ENCODE measurements around the gene AK5.

Gene AK5

GRCh38 chr1:77585610-77586314 is 303.9 kb downstream of the AK5 start:
- Histone ChIP-seq H2BK120ac (ENCODE audit: low read depth, low read length) (no peak overlapping the region), H2AFZ (ENCODE audit: low read length) (no peak overlapping the region), H3K4me3 (ENCODE audit: low read length in 2 of 2) (no peak overlapping the region), H3K36me3 (replicated peaks in 1 of 2; ENCODE audit: control insufficient read depth in 2 of 2, insufficient read depth in 2 of 2, low read length in 2 of 2) (peaks cover 4 to 31% of the 10 kb centered on the region in 2 donors), H3K4me2 (ENCODE audit: insufficient read depth, low read length, poor library complexity, severe bottlenecking) (no peak overlapping the region), H2BK15ac (ENCODE audit: low read length) (no peak overlapping the region), H3K27me3 (ENCODE audit: control insufficient read depth in 3 of 3, insufficient read depth in 3 of 3, low read depth in 1 of 3, low read length in 3 of 3) (no peaks in the 10 kb centered on the region), H2BK5ac (ENCODE audit: low read length) (no peak overlapping the region), H2AK5ac (ENCODE audit: low read depth, low read length) (no peak overlapping the region), H3K27ac (replicated peaks; ENCODE audit: low read length) (no peak overlapping the region), H2BK12ac (ENCODE audit: low read length) (no peak overlapping the region), H3K4ac (ENCODE audit: low read length) (no peak overlapping the region), H4K91ac (ENCODE audit: low read depth, low read length, poor library complexity) (no peak overlapping the region), H3K9ac (ENCODE audit: low read depth, low read length, poor library complexity) (no peak overlapping the region), H4K8ac (ENCODE audit: low read depth, low read length) (no peak overlapping the region), H3K23ac (ENCODE audit: low read depth, low read length, poor library complexity) (no peak overlapping the region), H3K79me1 (ENCODE audit: low read depth, low read length) (no peaks in the 10 kb centered on the region), H3K9me3 (replicated peaks in 1 of 2; ENCODE audit: control insufficient read depth in 2 of 2, insufficient read depth in 1 of 2, low read depth in 1 of 2, low read length in 2 of 2) (peaks cover 0 to 3% of the 10 kb centered on the region in 2 donors), H3K18ac (ENCODE audit: low read length) (no peak overlapping the region), H3K4me1 (ENCODE audit: control insufficient read depth in 2 of 2, insufficient read depth in 1 of 2, low read depth in 1 of 2, low read length in 2 of 2) (no peaks in the 10 kb centered on the region), H3K14ac (ENCODE audit: low read length) (no peak overlapping the region)
- no CpG with 5 or more reads among the region's 2 CpGs for whole genome bisulfite sequencing, 2 donors (ENCODE audit: extremely low coverage in 2 of 2, insufficient read length in 2 of 2, insufficient replicate concordance in 1 of 2)
- no peak for DNase-seq (ENCODE audit: low spot score)

DNA sequence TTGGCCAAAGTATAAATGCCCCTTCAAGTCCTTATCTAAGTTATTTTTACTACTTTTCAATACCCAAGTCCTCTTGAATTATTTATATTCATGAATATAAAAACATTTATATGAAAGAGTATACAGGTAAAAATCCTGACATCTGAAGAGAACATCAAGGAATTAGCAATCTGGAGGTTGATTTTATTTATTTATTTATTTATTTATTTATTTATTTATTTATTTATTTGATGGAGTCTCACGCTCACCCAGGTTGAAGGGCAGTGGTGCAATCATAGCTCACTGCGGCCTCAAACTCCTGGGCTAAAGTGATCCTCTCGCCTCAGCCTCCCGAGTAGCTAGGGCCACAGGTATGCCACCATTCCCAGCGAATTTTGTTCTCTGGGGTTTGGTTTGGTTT is 307.4 kb downstream of the AK5 start:
- no peak overlapping the region for H3K27ac ChIP-seq (replicated peaks; ENCODE audit: low read length)
- H3K9ac ChIP-seq (ENCODE audit: low read depth, low read length, poor library complexity), result no peak overlapping the region
- H3K23ac ChIP-seq (ENCODE audit: low read depth, low read length, poor library complexity), result no peak overlapping the region
- no peaks in the 10 kb centered on the region for H3K79me1 ChIP-seq (ENCODE audit: low read depth, low read length)
- H3K4me3 ChIP-seq (ENCODE audit: low read length in 2 of 2), result no peak overlapping the region
- H3K4me2 ChIP-seq (ENCODE audit: insufficient read depth, low read length, poor library complexity, severe bottlenecking), result no peak overlapping the region
- WGBS, 2 donors (ENCODE audit: extremely low coverage in 2 of 2, insufficient read length in 2 of 2, insufficient replicate concordance in 1 of 2), result no CpG with 5 or more reads among the region's 5 CpGs
- no peak overlapping the region for H2BK15ac ChIP-seq (ENCODE audit: low read length)
- peaks cover 0 to 3% of the 10 kb centered on the region in 2 donors for H3K9me3 ChIP-seq (replicated peaks in 1 of 2; ENCODE audit: control insufficient read depth in 2 of 2, insufficient read depth in 1 of 2, low read depth in 1 of 2, low read length in 2 of 2)
- no peak overlapping the region for H2AFZ ChIP-seq (ENCODE audit: low read length)
- no peak overlapping the region for H4K91ac ChIP-seq (ENCODE audit: low read depth, low read length, poor library complexity)
- no peak overlapping the region for H2BK12ac ChIP-seq (ENCODE audit: low read length)
- no peak for DNase-seq (ENCODE audit: low spot score)
- H2AK5ac ChIP-seq (ENCODE audit: low read depth, low read length), result no peak overlapping the region
- H3K4me1 ChIP-seq (ENCODE audit: control insufficient read depth in 2 of 2, insufficient read depth in 1 of 2, low read depth in 1 of 2, low read length in 2 of 2), result no peaks in the 10 kb centered on the region
- no peak overlapping the region for H4K8ac ChIP-seq (ENCODE audit: low read depth, low read length)
- no peak overlapping the region for H2BK5ac ChIP-seq (ENCODE audit: low read length)
- H3K14ac ChIP-seq (ENCODE audit: low read length), result no peak overlapping the region
- no peak overlapping the region for H2BK120ac ChIP-seq (ENCODE audit: low read depth, low read length)
- no peak overlapping the region for H3K18ac ChIP-seq (ENCODE audit: low read length)
- peaks cover 0 to 6% of the 10 kb centered on the region in 2 donors for H3K36me3 ChIP-seq (replicated peaks in 1 of 2; ENCODE audit: control insufficient read depth in 2 of 2, insufficient read depth in 2 of 2, low read length in 2 of 2)
- H3K27me3 ChIP-seq (ENCODE audit: control insufficient read depth in 3 of 3, insufficient read depth in 3 of 3, low read depth in 1 of 3, low read length in 3 of 3), result no peaks in the 10 kb centered on the region
- H3K4ac ChIP-seq (ENCODE audit: low read length), result no peak overlapping the region

- Histone ChIP-seq H3K27me3 (ENCODE audit: control insufficient read depth in 3 of 3, insufficient read depth in 3 of 3, low read depth in 1 of 3, low read length in 3 of 3) (no peaks in the 10 kb centered on the region), H4K91ac (ENCODE audit: low read depth, low read length, poor library complexity) (no peak overlapping the region), H2BK5ac (ENCODE audit: low read length) (no peak overlapping the region), H3K79me1 (ENCODE audit: low read depth, low read length) (no peaks in the 10 kb centered on the region), H2BK12ac (ENCODE audit: low read length) (no peak overlapping the region), H2BK120ac (ENCODE audit: low read depth, low read length) (no peak overlapping the region), H2AFZ (ENCODE audit: low read length) (no peak overlapping the region), H2BK15ac (ENCODE audit: low read length) (no peak overlapping the region), H3K27ac (replicated peaks; ENCODE audit: low read length) (no peak overlapping the region), H4K8ac (ENCODE audit: low read depth, low read length) (no peak overlapping the region), H3K4me1 (ENCODE audit: control insufficient read depth in 2 of 2, insufficient read depth in 1 of 2, low read depth in 1 of 2, low read length in 2 of 2) (no peaks in the 10 kb centered on the region), H3K4ac (ENCODE audit: low read length) (no peak overlapping the region), H3K9me3 (replicated peaks in 1 of 2; ENCODE audit: control insufficient read depth in 2 of 2, insufficient read depth in 1 of 2, low read depth in 1 of 2, low read length in 2 of 2) (peaks cover 0 to 3% of the 10 kb centered on the region in 2 donors), H3K4me2 (ENCODE audit: insufficient read depth, low read length, poor library complexity, severe bottlenecking) (no peak overlapping the region), H3K18ac (ENCODE audit: low read length) (no peak overlapping the region), H3K4me3 (ENCODE audit: low read length in 2 of 2) (no peak overlapping the region), H3K23ac (ENCODE audit: low read depth, low read length, poor library complexity) (no peak overlapping the region), H3K14ac (ENCODE audit: low read length) (no peak overlapping the region), H3K9ac (ENCODE audit: low read depth, low read length, poor library complexity) (no peak overlapping the region), H2AK5ac (ENCODE audit: low read depth, low read length) (no peak overlapping the region), H3K36me3 (replicated peaks in 1 of 2; ENCODE audit: control insufficient read depth in 2 of 2, insufficient read depth in 2 of 2, low read length in 2 of 2) (peaks cover 0 to 13% of the 10 kb centered on the region in 2 donors)
- WGBS, 2 donors (ENCODE audit: extremely low coverage in 2 of 2, insufficient read length in 2 of 2, insufficient replicate concordance in 1 of 2), result no CpG with 5 or more reads among the region's 1 CpG
- no peak for DNase-seq (ENCODE audit: low spot score)
Measured at GRCh38 chr1:77590651-77591050, 308.8 kb downstream of the AK5 start.

DNA sequence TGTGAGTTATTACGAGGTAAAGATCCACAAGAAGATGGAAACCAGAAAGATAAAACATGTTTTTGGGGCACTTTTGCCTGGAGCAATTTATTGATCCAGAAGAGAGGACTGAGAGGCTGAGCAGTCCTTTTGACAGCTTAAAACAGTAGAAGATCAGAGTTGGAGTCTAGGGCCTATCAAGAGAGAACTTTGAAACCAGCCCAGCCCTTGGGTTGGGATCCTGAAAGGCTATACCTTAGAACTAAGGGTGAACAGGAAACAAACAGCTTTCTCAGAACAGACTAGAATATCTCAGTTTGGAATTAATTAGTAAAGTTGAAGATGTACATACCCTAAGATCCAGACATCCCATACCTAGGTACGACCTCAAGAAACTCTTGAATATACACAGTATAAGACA is 311.1 kb downstream of the AK5 start:
- no peak overlapping the region for H2AK5ac ChIP-seq (ENCODE audit: low read depth, low read length)
- no peak overlapping the region for H2BK12ac ChIP-seq (ENCODE audit: low read length)
- no peak overlapping the region for H3K4me3 ChIP-seq (ENCODE audit: low read length in 2 of 2)
- H4K8ac ChIP-seq (ENCODE audit: low read depth, low read length), result no peak overlapping the region
- H2AFZ ChIP-seq (ENCODE audit: low read length), result no peak overlapping the region
- WGBS, 2 donors (ENCODE audit: extremely low coverage in 2 of 2, insufficient read length in 2 of 2, insufficient replicate concordance in 1 of 2), result no CpG with 5 or more reads among the region's 2 CpGs
- H3K4me2 ChIP-seq (ENCODE audit: insufficient read depth, low read length, poor library complexity, severe bottlenecking), result no peak overlapping the region
- no peak overlapping the region for H3K27ac ChIP-seq (replicated peaks; ENCODE audit: low read length)
- H4K91ac ChIP-seq (ENCODE audit: low read depth, low read length, poor library complexity), result no peak overlapping the region
- no peak overlapping the region for H3K14ac ChIP-seq (ENCODE audit: low read length)
- H3K4ac ChIP-seq (ENCODE audit: low read length), result no peak overlapping the region
- no peaks in the 10 kb centered on the region for H3K27me3 ChIP-seq (ENCODE audit: control insufficient read depth in 3 of 3, insufficient read depth in 3 of 3, low read depth in 1 of 3, low read length in 3 of 3)
- no peak overlapping the region for H3K23ac ChIP-seq (ENCODE audit: low read depth, low read length, poor library complexity)
- no peaks in the 10 kb centered on the region for H3K79me1 ChIP-seq (ENCODE audit: low read depth, low read length)
- peaks cover 0 to 24% of the 10 kb centered on the region in 2 donors for H3K36me3 ChIP-seq (replicated peaks in 1 of 2; ENCODE audit: control insufficient read depth in 2 of 2, insufficient read depth in 2 of 2, low read length in 2 of 2)
- H3K9ac ChIP-seq (ENCODE audit: low read depth, low read length, poor library complexity), result no peak overlapping the region
- H3K18ac ChIP-seq (ENCODE audit: low read length), result no peak overlapping the region
- H2BK120ac ChIP-seq (ENCODE audit: low read depth, low read length), result no peak overlapping the region
- H2BK5ac ChIP-seq (ENCODE audit: low read length), result no peak overlapping the region
- no peaks in the 10 kb centered on the region for H3K4me1 ChIP-seq (ENCODE audit: control insufficient read depth in 2 of 2, insufficient read depth in 1 of 2, low read depth in 1 of 2, low read length in 2 of 2)
- peaks cover 0 to 3% of the 10 kb centered on the region in 2 donors for H3K9me3 ChIP-seq (replicated peaks in 1 of 2; ENCODE audit: control insufficient read depth in 2 of 2, insufficient read depth in 1 of 2, low read depth in 1 of 2, low read length in 2 of 2)
- no peak overlapping the region for H2BK15ac ChIP-seq (ENCODE audit: low read length)
- DNase-seq (ENCODE audit: low spot score), result no peak
